Measurements from ENCODE around the gene ADAMTS2. TPM values are rescaled to one million over a fixed set of nuclear protein-coding genes. Genes with fewer than 3 reads are reported as not detected.

Gene ADAMTS2
- total RNA-seq, 1 donor from 2014 or later = not detected

GRCh38 chr5:179313849-179314521, 31.3 kb downstream of the ADAMTS2 start:
- H3K27me3 Mint-ChIP-seq = no peaks in the 10 kb centered on the region
- ATAC-seq (ENCODE audit: low read depth) (no peak), DNase-seq (no peak)
- no peaks in the 10 kb centered on the region for H3K4me1 Mint-ChIP-seq
- no peaks in the 10 kb centered on the region for H3K9me3 Mint-ChIP-seq
- no peaks in the 10 kb centered on the region for H3K36me3 Mint-ChIP-seq (ENCODE audit: low read depth)
- no peak overlapping the region for H3K27ac Mint-ChIP-seq
- TF ChIP-seq CTCF (IDR thresholded peaks at IDR 0.05) = no peak
- H3K4me3 Mint-ChIP-seq = no peak overlapping the region
- ChIA-PET CTCF (no interaction called here), POLR2A (no interaction called here)
- intact Hi-C loops (cut with micrococcal nuclease) = no loop called here

- POLR2A ChIA-PET = no interaction called here
- no peak overlapping the region for H3K27ac Mint-ChIP-seq
- no peak overlapping the region for H3K4me3 Mint-ChIP-seq
- ATAC-seq (ENCODE audit: low read depth) (no peak), DNase-seq (no peak)
- CTCF ChIA-PET = no interaction called here
- H3K9me3 Mint-ChIP-seq = no peaks in the 10 kb centered on the region
- intact Hi-C loops (cut with micrococcal nuclease) = no loop called here
- no peaks in the 10 kb centered on the region for H3K27me3 Mint-ChIP-seq
- no peaks in the 10 kb centered on the region for H3K4me1 Mint-ChIP-seq
- TF ChIP-seq CTCF (IDR thresholded peaks at IDR 0.05) = no peak
- H3K36me3 Mint-ChIP-seq (ENCODE audit: low read depth) = no peaks in the 10 kb centered on the region
Observed at GRCh38 chr5:179312557-179313235, 32.6 kb downstream of the ADAMTS2 start.

GRCh38 chr5:179311581-179311980, 33.7 kb downstream of the ADAMTS2 start:
- no peak for DNase-seq
- H3K9me3 Mint-ChIP-seq = peaks cover 3% of the 10 kb centered on the region

GRCh38 chr5:179311091-179311470, 34.2 kb downstream of the ADAMTS2 start:
- DNase-seq = no peak
- Mint-ChIP-seq H3K9me3 (peaks cover 7% of the 10 kb centered on the region), H3K36me3 (ENCODE audit: low read depth) (no peaks in the 10 kb centered on the region), H3K4me1 (no peaks in the 10 kb centered on the region), H3K4me3 (no peak overlapping the region), H3K27me3 (peaks cover 3% of the 10 kb centered on the region), H3K27ac (no peak overlapping the region)
- ATAC-seq (ENCODE audit: low read depth) = no peak
- intact Hi-C loops (cut with micrococcal nuclease) = no loop called here
- ChIA-PET CTCF (no interaction called here), POLR2A (no interaction called here)
- no peak for TF ChIP-seq CTCF (IDR thresholded peaks at IDR 0.05)

More at GRCh38 chr5:179311581-179311980, 33.7 kb downstream of the ADAMTS2 start:
- ChIA-PET POLR2A (no interaction called here), CTCF (no interaction called here)
- Mint-ChIP-seq H3K27me3 (peaks cover 3% of the 10 kb centered on the region), H3K27ac (no peak overlapping the region), H3K4me1 (no peaks in the 10 kb centered on the region), H3K36me3 (ENCODE audit: low read depth) (no peaks in the 10 kb centered on the region), H3K4me3 (no peak overlapping the region)
- intact Hi-C loops (cut with micrococcal nuclease) = no loop called here
- TF ChIP-seq CTCF (IDR thresholded peaks at IDR 0.05) = no peak
- no peak for ATAC-seq (ENCODE audit: low read depth)

- Mint-ChIP-seq H3K36me3 (ENCODE audit: low read depth) (no peaks in the 10 kb centered on the region), H3K4me1 (no peaks in the 10 kb centered on the region), H3K27me3 (peaks cover 3% of the 10 kb centered on the region), H3K4me3 (no peak overlapping the region), H3K27ac (no peak overlapping the region), H3K9me3 (peaks cover 9% of the 10 kb centered on the region)
- TF ChIP-seq CTCF (IDR thresholded peaks at IDR 0.05) = no peak
- CTCF ChIA-PET = no interaction called here
- ATAC-seq (ENCODE audit: low read depth) = no peak
- POLR2A ChIA-PET = no interaction called here
- intact Hi-C loops (cut with micrococcal nuclease) = no loop called here
- DNase-seq = no peak
Observed at GRCh38 chr5:179310439-179311090, 34.7 kb downstream of the ADAMTS2 start.

Measured in activated B cell treated with CpG ODN at 0.5 μM for 24 hours (primary cell).